T1000 (cell line): ENCODE measurements around the gene LRRC17.
"Not testable (repeated sequence)": the region's sequence is repeated elsewhere in the genome, so short reads cannot be mapped to it uniquely, and the experiment has no call there.

Experiments
- DNase-seq: peaks from one replicate; lab custom pipeline; 2025; ENCODE audit warnings: mixed read lengths; lab: John Stamatoyannopoulos, UW

Gene LRRC17

DNA sequence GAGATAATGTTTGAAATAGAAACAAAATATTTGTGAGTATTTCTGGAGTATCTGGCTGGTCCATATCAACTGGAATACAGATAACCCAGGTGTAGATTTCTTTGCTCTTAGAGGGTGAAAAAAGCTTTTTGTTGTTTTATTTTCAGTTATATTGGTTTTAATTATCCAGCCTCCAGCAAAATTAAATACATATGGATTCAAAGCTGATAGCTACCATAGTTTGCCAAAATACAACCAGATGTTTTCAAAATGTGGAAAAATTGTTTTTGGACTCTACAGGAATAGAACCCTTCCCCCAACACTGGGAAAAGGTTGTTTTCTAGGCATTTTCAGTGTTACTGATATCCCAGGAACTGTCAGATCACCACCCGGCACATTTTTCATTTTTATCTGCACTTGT, 30.1 kb downstream of the LRRC17 start:
- DNase-seq = no peak

DNA sequence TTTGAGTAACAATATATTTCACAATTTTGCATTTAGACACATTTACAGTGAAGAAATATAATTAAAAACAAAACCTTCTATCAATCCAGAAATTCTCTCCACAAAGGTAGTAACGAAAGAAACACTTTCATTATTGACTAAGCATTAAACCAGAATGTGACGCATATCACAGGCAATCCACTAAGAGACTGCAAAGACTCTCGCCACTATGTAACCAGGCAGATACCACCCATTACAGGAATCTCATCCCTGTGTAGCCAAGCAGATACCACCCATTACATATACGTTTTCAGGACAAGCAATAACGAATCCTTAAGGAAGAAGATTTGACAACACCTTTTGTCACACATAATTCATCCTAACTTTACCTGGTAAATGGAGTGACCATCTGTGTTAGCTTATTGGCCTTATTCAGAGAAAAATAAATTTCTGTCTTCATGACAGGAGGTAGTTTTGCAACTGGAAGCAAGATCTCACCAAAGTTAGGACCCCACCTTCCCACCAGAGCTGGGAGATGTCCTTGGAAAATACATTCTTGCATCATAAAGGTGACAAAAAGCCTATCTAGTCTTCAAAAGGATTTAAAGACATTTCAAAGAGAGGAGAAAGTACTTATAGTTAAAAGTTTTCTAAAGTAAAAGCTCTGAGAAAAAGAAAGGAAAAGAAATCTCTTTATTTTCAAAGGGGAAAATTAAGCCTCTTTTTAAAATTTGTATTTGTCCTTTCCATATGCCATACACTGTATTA, 30.8 kb downstream of the LRRC17 start:
- no peak for DNase-seq

DNA sequence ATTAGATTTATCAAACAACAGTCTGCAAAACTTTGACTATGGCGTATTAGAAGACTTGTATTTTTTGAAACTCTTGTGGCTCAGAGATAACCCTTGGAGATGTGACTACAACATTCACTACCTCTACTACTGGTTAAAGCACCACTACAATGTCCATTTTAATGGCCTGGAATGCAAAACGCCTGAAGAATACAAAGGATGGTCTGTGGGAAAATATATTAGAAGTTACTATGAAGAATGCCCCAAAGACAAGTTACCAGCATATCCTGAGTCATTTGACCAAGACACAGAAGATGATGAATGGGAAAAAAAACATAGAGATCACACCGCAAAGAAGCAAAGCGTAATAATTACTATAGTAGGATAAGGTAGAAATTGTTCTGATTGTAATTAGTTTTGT, 31.4 kb downstream of the LRRC17 start:
- no peak for DNase-seq

DNA sequence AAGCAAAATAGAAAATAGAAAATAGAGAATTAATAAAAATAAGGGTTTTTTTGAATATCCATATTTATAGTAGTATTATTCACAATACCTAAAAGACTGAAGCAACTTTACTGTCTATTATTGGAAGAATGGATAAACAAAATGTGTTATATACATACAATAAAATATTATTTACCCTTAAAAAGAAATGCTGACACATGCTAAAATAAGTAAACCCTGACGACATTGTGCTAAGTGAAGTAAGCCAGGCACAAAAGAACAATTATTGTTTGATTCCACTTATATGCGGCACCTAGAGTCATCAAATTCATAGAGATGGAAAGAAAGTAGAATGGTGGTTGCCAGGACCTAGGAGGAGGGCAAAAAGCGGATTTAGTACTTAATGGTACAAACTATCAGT, 39.0 kb downstream of the LRRC17 start:
- DNase-seq = no peak

DNA sequence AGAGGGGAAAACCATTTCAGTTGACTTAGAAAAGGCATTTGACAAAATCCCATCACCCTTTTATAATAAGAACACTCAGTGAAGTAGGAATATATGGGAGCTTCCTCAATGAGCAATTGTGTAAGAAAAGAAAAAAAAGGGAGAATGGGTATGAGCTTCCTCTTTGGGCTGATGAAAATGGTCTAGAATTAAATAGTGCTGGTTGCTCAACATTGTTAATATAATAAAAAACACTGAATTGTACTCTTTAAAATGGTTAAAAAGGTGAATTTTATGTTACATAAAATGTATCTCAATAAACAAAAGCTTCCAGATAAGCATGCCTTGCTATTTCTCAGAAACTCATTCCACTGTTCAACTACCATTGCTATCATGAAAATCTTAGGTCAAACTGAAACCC, 40.6 kb downstream of the LRRC17 start:
- DNase-seq = no peak

DNA sequence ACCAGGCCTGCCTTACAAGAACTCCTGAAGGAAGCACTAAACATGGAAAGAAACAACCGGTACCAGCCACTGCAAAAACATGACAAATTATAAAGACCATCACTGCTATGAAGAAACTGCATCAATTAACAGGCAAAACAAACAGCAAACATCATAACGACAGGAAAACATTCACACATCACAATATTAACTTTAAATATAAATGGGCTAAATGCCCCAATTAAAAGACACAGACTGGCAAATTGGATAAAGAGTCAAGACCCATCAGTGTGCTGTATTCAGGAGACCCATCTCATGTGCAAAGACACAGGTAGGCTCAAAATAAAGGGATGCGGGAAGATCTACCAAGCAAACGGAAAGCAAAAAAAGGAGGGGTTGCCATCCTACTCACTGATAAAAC, 41.6 kb downstream of the LRRC17 start:
- not testable (repeated sequence) for DNase-seq

DNA sequence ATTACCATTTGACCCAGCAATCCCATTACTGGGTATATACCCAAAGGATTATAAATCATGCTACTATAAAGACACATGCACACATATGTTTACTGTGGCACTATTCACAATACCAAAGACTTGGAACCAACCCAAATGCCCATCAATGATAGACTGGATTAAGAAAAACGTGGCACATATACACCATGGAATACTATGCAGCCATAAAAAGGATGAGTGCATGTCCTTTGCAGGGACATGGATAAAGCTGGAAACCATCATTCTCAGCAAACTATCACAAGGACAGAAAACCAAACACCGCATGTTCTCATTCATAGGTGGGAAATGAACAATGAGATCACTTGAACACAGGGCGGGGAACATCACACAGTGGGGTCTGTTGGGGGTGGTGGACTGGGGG, 45.2 kb downstream of the LRRC17 start:
- not testable (repeated sequence) for DNase-seq

DNA sequence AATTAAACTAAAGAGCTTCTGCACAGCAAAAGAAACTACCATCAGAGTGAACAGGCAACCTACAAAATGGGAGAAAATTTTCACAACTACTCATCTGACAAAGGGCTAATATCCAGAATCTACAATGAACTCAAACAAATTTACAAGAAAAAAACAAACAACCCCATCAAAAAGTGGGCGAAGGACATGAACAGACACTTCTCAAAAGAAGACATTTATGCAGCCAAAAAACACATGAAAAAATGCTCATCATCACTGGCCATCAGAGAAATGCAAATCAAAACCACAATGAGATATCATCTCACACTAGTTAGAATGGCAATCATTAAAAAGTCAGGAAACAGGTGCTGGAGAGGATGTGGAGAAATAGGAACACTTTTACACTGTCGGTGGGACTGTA, 49.2 kb downstream of the LRRC17 start:
- not testable (repeated sequence) for DNase-seq

DNA sequence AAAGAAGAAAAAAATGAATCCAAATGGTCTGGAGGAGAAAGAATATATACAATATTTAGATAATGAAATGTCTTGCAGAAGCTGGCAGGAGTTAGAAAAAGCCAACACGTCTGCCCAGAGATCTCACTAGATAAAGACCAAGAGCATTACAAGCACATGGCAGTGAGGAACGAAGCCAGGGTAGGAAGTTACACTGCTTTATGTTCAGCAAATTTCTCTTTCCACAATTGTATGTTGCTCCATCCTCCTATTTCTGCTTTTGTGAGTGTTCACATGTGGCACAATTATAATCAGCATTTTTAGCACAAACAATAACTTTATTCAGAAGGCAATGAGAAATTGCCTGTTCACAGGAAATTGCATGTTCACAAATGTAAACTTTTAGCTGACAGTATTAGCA, 53.7 kb downstream of the LRRC17 start:
- no peak for DNase-seq

DNA sequence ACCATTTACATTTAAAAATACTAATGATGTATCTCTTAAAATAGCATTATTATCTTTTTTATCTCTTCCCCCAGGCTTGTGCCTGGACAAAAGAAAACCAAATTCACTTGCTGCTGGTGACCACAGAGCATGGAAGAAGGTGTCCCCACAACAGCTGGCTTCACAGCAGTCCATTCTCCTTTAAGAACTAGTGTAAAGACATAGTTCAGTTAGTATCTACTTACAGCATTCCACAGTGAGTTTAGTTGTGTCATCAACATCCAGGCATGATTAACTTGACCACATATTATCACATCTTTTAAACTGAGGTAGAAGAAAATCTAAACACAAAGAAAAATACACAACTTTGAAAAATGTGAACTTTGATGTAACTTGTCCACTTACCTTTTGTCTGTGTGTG, 55.0 kb downstream of the LRRC17 start:
- DNase-seq = no peak

DNA sequence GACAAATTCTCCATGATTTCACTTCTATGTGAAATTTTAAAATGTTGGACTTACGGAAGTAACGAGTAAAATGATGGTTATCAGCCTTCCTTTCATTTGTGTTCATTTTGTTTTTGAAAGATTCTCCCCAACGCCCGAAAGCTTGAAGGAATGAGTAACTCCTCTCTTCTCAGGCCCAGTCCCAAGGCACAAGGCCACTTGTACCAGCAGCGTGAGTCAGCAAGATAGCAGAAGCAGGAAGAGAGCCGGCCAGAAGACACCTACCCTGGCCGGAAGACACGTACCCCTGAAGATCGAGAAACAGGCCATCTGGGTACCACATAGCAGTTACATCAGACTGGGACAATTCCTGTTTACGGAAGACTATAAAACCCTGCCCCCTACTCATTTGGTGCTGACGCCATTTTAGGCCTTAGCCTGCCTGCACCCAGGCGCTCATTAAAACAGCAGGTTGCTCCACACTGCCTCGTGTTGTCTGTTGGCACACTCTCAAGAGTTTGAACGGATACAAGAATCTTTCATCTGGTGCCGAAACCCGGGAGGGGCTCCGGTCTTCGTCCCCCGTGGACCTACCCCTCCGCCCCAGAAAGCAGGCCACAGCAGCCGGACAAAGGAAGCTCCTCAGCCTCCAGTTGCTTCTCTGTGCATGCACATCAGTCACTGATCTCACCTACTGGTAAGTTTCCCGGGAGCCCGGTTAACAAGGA, 60.4 kb downstream of the LRRC17 start:
- DNase-seq = no peak

DNA sequence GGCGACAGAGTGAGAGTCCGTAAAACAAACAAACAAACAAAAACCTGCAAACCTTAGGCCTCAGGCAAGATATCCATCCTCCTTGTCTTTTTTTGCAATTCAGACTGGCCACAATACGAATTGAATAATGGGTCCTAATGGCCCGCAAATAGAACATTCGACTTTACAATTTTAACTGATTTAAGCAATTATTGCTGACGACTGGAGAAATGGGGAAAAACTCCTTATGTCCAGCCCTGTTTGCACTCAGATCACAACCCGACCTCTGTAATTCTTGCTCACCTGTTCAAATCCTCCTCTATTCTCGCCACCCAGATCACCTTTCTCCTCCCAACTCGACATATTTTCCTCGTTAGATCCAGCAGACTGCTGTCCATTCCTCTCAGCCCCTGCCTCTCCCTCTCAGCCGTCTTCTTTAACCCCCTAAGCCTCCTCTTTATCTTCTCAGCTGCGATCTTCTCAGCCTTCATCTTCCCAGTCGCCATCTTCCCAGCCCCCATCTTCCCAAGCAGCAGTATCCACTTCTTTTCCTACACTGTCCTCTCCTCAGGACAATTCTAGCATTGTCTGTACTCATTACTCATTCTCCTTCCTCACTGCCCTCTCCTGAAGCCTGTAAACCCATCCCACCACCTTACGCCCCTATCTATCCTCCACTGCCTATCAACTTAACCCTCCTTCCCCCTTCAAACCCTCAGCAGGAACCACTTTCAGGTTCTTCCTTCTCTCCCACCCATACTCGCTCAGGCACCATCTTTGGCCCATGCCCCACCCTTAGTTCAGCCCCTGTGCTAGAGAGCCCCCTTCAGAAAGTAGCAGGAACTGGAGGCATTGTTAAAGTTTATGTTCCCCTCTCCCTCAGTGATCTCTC, 61.8 kb downstream of the LRRC17 start:
- DNase-seq = no peak

DNA sequence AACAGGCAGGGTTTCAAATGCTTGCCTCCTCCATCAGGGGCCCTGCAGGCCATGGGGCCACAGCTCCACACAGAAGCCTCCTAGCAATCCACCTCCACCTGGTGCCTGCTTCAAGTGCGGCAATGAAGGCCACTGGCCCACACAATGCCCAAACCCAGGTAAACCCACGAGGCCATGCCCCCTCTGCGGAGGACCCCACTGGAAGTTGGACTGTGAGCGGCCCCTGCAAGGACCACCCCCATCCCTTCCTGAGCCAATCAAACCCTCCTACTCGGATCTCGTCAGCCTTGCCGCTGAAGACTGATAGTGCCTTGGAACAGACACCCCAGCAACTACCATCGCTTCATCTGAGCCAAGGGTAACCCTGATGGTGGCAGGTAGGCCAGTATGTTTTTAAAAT, 63.1 kb downstream of the LRRC17 start:
- no peak for DNase-seq

DNA sequence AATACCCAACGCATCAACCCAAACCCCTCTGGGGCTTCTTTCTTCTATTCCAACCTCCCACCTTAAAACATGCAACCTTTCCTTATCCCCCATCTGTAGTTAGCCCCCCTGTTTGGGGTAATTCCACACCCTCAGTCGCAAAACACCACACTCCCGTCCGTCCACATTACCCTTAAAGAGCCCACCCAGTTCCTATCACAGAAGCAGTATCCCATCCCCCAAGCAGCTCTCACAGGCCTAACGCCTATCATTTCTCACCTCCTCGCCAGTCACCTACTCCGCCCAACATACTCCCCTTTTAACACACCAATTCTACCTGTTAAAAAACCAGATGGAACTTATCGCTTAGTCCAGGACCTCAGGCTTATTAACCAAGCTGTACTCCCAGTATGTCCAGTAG, 63.7 kb downstream of the LRRC17 start:
- no peak for DNase-seq

DNA sequence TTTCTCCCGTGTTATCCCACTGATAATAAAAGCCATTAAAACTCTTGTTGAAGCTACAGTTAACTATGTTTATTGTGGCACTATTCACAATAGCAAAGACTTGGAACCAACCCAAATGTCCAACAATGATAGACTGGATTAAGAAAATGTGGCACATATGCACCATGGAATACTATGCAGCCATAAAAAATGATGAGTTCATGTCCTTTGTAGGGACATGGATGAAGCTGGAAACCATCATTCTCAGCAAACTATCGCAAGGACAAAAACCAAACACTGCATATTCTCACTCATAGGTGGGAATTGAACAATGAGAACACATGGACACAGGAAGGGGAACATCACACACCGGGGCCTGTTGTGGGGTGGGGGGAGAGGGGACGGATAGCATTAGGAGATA, 64.8 kb downstream of the LRRC17 start:
- DNase-seq = not testable (repeated sequence)

DNA sequence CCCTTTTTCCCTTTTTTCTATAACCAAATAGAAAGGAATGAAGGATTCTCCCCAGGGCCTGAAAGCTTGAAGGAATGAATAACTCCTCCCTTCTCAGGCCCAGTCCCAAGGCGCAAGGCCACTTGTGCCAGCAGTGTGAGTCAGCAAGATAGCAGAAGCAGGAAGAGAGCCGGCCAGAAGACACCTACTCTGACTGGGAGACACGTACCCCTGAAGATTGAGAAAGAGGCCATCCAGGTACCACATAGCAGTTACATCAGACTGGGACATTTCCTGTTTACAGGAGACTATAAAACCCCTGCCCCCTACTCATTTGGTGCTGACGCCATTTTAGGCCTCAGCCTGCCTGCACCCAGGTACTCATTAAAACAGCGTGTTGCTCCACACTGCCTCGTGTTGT, 65.5 kb downstream of the LRRC17 start:
- DNase-seq = no peak

DNA sequence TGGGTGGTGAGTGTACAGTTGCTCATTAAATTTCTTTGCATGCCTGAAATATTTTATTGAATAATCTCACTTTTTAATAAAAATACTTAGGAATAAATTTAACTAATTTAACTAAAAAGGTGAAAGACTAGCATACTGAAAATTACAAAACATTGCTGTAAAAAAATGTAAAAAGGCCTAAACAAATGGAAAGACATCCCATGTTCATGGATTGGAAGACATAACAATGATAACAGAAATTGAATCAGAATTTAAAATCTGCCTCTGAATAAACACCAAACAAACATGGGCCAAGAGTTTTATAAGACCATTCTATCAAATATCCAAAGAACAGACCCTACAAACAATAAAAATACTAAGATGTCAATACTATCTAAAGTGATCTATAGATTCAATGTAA, 66.9 kb downstream of the LRRC17 start:
- DNase-seq = no peak

DNA sequence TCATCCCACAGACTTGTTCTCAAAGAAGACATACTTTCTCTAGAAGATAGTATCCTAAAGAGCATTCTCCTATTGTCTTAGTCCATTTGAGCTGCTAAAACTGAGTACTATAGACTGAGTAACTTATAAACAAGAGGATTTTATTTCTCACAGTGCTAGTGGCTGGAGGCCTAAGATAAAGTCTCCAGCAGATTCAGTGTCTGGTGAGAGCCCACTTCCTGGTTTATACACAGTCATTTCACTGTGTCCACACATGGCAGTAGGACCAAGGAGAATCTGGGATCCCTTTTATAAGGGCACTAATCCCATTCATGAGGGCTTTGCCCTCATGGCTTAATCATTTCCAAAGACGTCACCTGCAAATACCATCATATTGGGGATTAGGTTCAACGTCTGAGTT, 68.7 kb downstream of the LRRC17 start:
- DNase-seq = no peak

DNA sequence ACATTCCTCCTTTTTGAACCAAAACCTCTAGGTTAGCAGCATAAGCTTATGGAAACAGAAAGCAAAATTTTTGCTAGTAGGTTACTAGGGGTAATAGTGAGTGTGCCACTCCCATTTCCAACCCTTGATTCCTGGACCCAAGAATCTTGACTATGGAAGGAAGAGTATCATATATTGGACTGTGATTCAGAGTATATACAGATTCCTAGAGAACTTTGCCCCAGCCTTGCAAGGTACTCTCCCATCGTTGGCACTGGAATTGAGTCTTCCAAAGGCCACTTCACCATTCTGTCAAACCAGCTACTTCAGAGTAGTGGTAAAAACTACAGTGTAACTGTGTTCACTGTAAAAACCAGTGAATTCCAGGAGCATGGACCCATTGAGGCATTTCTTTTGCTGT, 69.4 kb downstream of the LRRC17 start:
- no peak for DNase-seq

DNA sequence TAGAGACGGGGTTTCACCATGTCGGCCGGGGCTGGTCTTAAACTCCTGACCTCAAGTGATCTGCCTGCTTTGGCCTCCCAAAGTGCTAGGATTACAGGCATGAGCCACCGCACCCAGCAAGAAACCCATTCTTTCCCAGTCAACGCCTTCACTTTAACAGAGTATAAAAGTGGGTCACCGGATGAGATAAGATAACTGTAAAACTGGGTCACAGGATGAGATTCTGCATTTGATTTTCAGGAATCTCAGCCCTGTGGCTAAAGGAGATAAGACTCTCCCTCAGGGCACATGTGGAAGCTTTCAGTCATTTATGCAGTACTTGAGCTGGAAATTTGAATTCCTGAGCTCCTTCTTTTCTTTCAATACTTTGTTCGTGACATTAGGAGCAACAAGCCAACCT, 70.8 kb downstream of the LRRC17 start:
- DNase-seq = no peak

DNA sequence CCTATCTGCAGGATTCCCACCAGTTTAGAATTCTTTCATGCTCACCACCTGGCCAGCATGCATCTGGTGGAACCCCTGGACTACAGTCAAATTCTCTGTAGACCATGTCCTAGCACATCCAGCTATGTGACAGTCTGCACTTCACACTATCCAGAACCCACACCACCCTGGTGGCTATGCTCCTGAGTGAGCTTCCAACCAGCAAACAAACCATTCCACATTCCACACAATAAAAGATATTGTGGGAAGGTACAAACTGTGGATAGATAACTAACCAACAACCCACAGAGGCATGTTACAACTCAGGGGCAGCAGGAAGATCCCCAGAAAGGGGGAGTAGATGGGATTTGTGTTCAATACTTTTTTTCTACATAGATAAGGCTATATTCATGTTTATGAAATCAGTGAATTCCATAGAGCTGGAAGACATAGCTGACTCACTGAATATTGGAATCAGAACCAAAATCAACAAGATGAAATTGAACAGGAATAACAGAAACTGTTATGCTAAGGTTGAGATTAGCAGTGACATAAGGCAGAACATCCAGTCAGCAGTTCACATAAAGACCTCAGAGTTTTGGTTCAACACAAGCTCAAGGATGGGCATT, 72.5 kb downstream of the LRRC17 start:
- no peak for DNase-seq

DNA sequence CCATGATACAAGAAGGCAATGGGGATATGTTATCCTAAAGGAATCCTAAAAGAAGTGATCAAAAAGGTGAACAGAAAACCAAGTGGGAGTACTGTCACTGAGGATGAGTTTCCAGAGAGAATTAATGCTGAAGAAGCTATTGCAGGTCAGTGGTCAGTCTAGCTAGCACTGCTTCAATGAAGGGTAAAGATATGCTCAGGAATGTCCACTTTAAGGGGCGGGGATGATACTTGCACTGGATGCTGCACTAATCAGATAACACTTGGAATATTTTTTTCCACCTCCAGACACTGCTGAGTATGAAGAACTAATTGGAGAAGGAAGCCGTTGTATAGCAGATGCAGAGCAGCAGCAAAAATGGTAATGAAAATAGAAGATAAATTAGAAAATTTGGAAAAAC, 75.3 kb downstream of the LRRC17 start:
- no peak for DNase-seq
